GM21423 (cell line): ENCODE results near the gene CCDC6.
"Not testable (repeated sequence)": the region's sequence is repeated elsewhere in the genome, so short reads cannot be mapped to it uniquely, and the experiment has no call there.

Experiments
- ATAC-seq: cut with Tn5 transposase; IDR thresholded peaks from one replicate; pipeline ENCODE4 v1.9.1; 2021; ENCODE audit warnings: mild to moderate bottlenecking, moderate library complexity; ENCODE audit not compliant: unreplicated experiment

The CCDC6 gene

DNA sequence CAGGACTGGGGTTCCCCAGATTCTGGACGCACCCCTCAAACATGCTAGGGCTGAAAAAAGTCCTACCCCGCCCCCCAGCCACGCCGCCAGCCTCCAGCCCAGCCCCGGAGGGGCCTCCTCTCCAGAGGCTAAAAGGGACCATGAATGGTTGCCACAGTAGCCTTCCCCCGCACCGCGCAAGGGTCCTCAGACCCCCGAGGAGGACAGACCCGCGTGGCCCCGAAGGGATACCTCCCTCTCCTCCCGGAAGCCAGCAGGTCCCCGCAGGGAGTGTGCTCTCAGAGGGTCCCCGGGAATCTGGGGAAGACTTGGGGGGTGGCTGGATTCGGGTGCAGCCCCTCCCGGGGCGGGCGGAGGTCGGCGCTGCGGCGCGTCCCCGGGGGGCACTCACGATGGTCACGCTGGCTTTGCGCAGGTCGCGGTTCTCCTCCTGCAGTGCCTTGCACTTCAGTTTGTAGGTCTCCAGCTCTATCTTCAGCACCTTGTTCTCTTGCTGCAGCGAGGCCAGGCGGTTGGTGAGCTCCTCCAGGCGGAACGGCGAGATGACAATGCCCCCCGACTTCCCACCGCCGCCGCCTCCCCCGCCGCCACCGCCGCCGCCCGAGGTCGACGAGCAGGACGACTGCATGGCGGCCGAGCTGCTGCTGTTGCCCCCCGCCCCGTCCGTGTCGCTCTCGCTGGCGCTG, 482 bp downstream of the CCDC6 start:
- no peak for ATAC-seq

DNA sequence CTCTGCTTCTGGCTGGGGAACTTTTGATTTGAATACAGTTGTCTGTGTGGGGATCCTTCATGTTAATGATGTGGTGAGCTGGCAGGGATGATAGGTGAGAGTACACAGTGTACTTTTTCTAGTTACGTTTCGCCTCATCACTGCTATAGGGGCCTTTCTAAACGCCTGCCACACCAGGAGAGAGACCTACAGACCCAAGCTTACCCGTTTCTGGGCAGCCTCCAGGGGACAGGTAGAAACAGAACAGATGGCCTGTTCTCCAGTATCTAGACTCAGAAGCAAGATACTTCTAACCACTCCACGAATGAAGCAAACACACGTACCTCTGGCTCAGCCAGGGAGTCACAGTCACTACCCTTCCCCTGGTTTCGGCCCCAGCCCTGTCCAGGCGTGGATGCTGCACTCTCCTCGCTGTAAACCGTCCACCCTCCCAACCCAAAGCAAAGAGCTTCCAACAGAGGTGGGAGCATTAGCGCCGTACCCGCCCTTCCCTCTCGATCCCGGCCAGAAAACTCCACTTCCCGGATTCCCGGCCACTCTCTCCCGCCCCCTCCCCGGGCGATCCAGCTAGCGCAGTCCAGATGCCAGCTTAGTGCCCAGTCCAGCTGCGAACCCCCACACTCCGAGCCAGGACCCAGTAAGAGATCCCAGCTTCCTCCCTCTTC, 1.2 kb downstream of the CCDC6 start:
- peak; percentile 43 for ATAC-seq

DNA sequence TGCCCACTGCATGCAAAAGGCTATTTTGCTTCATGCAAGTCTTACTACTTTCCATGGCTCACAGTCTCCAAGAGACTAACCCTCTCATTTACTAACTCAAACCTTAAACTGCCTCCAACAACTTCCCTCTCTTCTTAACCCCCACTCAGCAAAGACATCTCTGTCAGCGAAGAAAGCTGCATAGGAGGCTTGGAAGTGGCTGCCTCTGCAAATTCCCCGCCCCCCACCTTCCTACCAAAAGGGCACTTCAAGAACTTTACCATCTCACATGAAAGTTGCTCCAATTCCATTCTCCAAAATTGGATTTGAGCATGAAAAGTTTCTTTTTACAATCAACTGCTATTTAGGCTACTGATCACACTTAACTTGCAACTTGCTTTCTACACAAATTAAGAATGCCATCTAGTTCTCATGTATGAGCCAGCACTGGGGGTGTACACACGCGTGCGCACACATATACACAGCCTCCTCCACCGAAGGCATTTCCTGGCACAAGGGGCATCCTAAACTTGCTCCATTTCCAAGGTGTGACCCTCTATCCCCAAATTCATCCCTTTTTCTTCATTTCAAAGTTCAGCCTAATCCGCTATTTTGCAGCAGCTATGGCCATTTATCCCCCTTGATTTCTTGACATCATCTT, 1.8 kb downstream of the CCDC6 start:
- ATAC-seq, result no peak

DNA sequence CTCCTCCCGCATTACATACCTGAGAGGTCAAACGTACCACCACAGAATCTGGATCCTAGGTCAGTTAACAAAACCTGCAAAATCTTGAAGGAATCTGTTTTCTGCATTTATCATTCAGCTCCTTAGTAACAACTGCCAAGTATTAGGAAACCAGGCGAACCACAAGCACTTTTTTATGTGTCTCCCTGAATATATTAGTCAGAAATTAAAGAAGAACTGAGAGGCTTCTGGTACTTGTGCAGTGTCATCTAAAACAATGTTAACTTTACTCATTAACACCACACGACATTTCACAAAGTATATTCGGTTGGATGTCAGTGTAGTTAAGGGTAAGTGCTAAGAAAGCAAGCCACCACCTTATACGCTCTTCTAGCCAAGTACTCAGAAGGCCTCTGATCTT, 2.5 kb downstream of the CCDC6 start:
- no peak for ATAC-seq

DNA sequence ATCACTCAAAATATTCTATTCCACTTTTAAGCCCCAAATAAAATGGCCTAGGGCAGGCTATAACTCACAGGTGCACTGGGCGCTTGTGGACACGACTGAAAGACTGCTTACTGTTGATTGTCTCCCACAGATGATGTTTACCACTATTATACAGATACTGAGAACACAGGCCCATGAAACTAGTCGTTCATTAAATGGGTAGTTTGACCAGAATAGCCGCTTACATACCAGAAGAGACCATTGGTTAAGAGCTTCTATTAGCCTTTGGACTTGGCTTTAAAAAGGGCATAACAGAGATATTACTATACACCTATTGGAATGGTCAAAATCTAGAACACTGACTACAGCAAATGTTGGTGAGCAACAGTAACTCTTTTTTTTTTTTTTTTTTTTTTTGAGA, 4.3 kb downstream of the CCDC6 start:
- ATAC-seq, result no peak

DNA sequence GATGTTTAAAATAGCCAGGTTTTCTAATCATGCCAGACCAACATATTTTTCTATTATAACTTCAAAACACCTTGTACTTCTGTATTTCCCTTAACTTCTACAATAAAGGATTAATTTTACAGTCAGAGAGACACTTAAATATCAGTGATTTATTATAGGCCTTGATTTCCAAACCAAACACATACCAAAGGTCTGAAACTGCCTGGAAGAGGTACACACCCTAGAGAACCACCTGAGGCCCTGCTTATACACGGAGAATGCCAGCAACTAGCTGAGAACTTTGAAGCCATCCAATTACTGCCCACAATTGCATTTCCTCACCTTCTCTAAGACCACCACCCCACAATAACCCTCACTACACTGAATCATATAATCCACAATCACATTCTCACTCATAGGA, 4.9 kb downstream of the CCDC6 start:
- ATAC-seq, result no peak

DNA sequence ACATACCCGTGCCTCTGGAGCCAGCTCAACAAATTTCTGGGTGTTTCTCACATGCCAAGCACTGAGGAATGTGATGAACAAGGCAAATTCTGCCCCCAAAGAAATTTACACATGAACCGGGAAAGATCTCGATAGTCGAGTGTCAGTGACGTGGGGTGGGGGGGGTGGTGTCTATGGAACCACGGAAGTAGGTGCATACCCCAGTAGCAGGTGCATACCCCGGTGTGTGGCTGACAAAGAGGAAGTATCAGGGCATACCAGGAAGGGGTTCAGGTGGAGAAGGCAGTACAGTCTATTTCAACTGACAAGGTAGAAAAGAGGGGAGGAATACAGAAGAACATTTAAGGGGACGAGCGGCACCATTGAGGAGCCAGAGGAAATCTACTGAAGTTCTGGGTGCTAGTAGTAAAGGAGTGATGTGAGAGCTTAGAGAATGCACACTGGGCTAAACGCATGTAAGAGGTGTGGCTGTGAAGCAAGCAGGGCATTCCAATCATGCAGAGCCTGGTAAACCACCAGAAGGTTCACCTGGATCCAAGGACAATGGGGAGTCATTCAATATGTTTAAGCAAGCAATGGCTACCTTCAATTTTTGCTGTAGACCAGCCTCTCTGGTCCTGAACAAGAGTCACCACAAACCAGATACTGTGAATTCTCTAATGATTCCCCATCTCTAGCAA, 6.2 kb downstream of the CCDC6 start:
- ATAC-seq, result no peak

DNA sequence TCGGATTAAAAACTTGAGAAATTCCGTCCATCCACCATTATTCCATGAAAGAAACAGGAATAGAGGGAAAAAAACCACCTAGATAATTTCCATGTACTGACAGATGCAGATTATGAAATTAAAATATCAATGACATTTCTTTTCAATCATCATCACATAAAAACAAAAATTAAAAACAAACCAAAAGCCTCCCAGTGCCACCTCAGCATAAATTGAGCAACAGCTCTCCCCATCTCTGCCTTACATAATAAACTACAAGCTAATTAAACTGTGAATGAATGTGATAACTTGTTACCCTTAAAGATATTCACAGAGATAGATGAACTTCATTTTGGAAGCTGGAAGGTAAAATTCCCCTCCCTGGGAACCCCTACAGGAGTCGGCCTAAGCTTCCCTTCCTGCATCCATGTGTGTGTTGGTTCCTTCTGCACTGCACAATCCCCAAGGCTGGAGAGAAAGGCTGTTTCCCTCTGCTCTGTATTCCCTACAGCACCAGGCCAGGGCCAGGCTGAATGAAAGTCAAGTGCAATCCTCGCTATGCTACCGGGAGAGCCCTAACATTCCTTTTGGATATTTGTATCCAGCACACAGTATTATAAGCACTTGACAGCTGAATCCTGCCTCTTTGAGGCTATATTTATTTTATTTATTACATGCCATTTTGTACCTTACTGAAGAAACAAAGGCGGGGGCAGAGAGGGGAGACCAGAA, 8.1 kb downstream of the CCDC6 start:
- no peak for ATAC-seq

DNA sequence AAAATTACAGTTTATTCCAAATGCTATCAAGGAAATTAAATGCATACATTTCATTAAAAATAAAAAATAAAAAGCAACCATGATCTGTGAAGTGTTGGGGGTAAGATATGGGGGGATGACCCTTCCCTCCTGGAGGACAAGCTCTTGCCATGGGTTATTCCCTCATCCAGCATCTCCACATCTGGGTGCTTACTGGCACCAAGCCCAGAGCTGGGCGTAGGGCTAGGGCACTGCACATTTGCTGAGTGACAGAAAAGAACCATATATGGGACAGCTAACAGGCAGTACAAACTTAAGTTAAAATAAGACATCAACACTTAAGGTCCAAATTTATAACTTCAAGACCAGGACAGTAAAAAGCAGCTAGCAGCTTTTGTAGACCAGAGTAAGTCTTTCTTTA, 10.2 kb downstream of the CCDC6 start:
- ATAC-seq, result no peak

DNA sequence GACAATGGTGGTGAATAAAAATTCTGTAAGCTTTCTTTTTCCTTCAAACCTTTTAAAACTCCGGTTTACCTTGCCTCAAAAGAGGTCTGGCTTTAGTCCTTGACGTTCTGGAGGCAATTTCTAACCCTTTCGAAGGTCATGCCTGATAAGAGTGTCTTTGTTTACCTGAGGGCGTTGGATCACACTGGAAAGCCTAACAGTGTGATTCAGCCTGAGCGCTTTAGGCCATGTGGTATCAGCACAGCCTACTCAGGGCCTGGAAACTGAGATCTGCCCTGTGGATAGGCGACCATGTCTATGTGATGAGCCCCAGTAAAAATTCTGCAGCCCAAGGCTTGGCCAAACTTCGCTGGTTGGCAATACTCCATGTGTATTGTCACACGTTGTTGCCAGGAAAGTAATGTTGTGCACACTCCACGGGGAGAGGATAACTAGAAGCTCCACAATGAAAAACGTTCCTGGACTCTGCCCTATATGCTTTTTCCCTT, 10.7 kb downstream of the CCDC6 start:
- no peak for ATAC-seq

DNA sequence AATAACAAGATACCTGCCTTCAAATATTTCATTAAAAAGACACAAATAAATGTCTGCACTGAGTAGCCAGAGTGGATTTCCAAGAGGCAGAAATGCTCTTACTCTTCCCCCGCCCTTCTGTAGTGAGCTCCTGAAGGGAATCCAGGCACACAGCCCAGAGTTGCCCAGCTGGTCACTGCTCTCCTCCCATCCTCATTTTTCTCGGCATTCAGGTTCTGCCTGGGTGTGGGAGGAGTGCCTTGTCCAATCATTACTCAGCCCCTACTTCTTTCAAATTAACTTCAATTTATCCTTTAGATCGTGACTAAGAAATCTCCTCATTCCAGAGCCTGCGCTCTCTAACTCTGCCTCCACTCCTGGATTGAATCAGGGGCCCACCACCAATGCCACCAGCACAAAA, 12.2 kb downstream of the CCDC6 start:
- ATAC-seq, result no peak

DNA sequence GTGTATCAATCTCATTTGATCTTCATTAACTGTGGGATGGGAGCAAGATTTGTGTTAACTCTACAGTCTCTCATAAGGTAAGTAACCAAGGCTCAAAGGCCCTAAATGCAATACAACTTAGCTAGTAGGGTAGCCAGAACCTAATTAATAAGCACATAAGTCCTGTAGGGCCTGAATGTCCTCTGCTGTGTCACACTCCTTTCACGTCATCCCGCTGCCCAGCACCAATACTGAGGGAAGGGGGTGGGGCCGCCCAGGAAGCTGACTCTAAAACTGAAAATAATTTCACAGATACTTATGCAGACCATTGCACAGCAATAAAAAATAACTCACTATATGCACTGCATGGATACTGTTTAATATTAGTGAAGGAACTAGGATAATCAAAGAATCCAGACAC, 13.7 kb downstream of the CCDC6 start:
- no peak for ATAC-seq

DNA sequence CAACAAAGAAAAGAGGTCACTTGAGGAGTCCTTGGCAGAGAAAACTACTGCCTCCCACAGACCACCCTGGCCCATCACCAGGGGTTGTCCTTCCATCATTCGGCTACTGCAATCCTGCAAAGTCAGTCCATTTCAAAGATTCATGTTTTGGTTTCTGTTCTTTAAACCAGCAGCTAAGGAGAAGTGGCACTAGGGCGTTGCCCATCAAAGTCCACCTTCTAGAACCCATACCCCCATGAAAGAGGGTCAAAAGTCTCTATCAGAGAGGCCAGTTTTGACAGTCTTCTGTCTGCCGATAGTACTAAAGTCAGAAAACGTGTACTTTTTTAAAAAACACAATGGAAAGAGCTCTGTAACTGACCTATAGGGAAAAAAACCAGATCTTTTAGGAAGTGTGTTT, 14.4 kb downstream of the CCDC6 start:
- no peak for ATAC-seq

DNA sequence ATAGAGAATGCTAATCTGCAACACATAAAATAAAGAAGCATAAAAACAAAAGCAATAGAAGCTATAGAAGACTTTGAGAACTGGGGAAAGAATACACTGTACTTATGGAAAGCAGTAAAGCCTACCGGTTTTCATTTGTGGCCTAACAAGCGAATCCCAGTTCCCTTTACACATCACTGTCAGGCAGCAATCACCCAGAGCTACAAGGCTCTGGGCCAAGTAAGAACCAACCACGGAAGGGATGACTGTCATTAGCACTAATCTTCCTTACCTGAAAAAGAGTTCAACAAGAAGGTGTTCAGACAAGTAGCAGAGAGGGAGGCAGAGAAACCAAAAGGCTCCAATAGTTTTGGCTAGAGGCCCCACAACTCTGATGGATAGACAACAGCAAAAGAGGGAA, 15.0 kb downstream of the CCDC6 start:
- ATAC-seq, result peak; percentile 52

DNA sequence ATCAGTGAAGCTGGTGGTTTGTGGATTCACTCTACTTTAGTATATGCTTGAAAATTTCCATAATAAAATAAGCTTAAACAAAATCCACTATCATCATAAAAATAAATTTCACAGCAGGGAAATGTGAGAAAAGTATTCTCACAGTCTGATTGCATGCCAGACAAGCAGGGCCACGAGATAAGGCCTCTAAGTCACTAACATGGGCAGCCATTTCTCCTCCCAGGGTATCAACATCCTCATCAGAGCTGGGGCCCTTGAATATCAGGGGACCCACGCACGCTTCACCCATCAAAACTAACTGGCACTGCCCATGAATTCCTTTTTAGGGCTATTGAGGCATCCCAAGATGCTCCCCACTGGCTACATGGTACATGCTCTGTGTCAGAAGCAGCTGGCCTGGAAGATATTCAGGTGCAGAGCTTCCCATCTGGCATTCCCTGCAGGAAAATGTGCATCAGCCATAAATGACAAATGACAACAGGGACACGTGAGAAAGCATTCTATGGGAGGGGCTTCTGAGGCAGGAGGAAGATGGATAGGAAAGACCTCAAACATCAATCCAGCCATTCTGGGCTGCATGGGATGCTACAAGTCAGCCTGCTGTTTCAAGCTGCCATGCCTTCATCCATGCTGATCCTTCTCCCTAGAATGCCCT, 17.4 kb downstream of the CCDC6 start:
- ATAC-seq, result no peak

DNA sequence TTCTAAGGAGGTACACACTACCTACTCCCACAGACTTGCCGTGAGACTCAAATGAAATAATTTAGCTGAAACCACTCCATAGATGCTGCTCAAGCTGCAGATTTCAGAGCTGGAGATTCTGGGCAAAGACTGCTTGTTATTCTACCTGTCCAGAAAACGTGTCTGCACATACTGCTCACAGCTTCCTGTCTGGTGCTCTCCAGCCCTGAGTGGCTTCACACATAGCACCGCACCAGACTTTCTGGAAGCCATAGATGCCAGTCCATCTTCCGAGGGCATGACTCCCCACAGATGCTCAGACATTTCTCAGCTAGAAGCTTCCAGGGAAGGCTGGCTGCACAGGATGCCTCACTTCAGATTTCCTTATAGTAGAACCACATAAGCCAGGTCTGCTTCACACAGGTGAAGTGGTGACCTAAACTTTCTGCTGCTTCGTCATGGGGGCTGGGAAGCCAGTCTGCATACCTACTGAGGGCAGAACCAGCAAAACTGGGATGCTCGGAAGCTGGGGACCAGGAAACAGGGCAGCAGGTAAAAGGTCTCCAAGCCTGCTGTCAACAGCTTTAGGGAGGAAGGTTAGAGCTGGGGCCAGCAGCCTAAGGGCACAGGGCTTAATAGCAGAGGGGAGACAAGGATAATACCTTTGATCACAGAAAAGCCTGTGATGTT, 18.2 kb downstream of the CCDC6 start:
- no peak for ATAC-seq

DNA sequence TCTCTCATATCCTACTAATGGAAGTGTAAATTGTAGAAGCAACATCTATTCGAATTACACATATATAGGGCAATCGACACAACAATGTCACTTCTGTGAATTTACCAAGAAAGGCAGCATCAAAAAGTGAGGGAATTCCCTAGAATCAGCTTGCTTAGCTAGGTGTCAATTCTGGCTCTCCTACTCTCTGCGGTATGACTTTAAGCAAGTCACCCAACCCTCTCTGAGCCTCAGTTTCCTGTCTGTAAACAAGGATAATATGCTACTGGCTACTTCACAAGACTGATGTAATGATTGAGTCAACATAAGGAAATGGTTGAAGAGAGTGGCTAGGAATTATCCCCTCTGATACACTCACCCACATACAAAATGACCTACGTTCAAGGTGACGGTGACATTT, 19.4 kb downstream of the CCDC6 start:
- no peak for ATAC-seq

DNA sequence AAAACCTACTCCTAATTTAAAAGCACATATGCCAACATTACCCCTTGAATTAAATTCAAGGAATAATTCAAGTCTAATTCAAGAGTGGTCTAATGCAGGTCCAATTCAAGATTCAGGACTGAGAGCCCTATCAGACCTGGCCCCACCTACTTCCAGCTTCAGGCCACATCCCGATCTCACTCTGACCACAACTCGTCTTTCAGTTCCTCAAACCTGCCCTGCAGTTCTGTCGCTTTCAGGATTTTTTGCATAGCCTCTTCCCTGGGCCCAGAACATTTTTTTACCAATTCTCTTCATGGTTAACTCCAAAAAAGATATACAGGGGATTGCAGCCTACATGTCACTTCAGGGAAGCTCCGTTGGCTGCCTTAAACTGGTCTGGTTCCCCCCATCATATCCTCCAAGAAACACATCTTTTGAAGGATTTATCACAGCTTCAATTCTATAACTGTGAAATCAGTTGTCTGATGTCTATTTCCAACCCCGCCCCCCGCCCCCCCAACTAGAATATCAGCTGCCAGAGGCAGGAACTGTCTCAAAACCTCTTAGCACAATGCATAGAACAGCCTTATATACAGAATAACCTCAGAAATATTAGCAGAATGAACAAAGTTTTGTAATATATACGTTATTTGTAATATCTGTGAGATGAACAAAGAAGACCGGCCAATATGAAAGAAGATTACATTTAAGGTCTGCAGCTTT, 20.8 kb downstream of the CCDC6 start:
- ATAC-seq, result peak; percentile 84

DNA sequence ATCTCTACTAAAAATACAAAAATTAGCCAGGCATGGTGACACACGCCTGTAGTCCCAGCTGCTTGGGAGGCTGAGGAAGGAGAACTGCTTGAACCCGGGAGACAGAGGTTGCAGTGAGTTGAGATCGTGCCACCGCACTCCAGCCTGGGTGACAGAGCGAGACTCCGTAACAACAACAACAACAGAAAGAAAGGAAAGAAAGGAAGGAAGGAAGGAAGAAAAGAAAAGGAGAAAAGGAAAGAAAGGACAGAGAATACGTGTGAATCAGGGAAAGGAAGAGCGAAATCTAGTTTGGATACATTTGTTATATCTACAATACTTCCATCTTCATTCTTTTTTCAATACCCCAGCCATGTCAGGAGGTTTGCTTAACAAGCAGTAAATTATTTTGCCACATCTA, 21.5 kb downstream of the CCDC6 start:
- ATAC-seq, result not testable (repeated sequence)
